NCI-H345 (cell line): ENCODE measurements around the gene SUPT3H.
"Not testable (repeated sequence)": the region's sequence is repeated elsewhere in the genome, so short reads cannot be mapped to it uniquely, and the experiment has no call there.

Source experiments
- DNase-seq: peaks from one replicate; lab custom pipeline; 2025; lab: John Stamatoyannopoulos, UW

SUPT3H gene

GRCh38 chr6:45255434-45255833 is 122.3 kb downstream of the SUPT3H start:
- no peak for DNase-seq

DNA sequence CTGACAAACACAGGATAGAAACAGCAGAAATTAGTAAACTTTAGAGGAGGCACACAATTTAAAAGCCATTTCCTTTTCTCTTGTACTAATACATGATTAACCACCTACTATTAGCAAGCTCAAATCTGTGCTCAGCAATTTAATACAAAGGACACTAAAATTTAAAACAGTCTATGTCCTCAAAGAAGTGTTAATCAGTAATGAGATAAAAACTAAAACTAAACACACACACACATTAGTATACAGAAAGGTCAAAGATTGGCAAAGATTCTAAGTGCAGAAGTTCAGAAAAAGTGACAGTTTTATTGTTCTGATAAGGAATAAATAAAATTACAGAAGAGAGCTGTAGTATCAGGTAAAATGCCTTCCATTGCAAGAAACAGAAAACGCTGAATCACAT is 123.5 kb downstream of the SUPT3H start:
- DNase-seq = no peak

GRCh38 chr6:45253453-45253852 is 124.3 kb downstream of the SUPT3H start:
- DNase-seq = no peak

- no peak for DNase-seq
Measured at GRCh38 chr6:45231660-45232059, 146.1 kb downstream of the SUPT3H start.

GRCh38 chr6:45229416-45229815 is 148.3 kb downstream of the SUPT3H start:
- DNase-seq = no peak

DNA sequence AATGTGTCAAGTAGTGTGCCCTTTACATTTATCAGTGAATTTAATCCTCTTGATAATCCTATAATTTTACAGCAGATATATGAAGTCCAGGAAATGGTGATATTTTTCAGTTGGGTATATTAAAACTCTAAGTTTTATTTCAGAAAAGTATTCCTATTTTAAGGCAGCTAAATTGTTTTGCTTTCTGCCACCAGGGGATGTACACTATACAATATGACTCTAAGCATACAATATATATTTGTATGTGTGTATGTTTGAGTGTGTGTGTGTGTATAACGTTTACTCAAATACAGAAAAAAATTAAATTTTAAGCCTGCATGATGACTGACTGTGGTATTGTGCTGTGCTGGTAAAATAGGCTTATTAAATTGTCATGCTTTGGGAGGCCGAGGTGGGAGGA is 151.7 kb downstream of the SUPT3H start:
- DNase-seq = no peak

DNA sequence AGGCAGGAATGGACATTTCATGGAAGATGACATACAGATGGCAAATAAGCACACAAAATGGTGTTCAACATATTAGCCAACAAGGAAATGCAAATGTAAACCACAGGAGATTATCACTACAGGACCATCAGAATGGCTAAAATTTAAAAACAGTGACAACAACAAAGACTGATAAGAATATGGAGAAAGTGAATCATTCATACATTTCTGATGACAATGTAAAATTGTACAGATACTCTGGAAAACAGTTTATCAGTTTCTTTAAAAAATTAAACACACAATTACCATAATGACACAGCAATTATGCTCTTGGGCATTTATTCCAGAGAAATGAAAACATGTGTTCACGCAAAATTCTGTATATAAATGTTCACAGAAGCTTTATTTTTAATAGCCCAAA is 155.4 kb downstream of the SUPT3H start:
- DNase-seq = no peak

DNA sequence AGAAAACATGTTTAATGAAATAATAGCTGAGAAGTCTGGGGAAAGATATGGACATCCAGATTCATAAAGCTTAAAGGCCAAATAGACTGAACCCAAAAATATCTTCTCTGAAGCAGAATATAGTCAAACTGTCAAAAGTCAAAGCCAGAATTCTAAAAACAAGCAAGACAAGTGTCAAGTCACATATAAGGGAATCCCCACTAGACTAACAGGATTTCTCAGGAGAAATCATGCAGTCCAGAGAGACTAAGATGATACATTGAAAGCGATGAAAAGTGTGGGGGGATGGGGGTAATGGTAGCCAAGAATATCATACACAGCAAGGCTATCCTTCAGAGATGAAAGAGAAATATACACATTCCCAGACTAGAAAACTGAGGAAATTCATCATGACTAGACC is 162.0 kb downstream of the SUPT3H start:
- no peak for DNase-seq

DNA sequence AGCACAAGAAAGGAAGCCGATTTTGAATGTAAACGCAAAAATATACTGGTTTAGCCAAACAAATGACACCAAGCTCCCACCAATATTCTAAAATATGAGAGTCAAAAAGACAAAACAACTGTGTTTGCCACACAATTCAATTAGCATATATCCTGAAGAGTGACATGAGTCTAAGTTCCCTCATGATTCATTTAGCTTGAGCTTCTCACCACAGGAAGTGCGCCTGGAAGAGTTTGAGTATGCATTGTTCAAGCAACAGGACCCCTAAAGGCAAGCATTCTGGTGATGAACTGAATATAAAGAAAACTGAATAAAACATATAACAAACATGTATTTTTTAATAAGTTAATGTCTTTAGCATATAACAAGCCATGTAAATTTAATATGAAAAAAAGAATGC is 164.8 kb downstream of the SUPT3H start:
- no peak for DNase-seq

DNA sequence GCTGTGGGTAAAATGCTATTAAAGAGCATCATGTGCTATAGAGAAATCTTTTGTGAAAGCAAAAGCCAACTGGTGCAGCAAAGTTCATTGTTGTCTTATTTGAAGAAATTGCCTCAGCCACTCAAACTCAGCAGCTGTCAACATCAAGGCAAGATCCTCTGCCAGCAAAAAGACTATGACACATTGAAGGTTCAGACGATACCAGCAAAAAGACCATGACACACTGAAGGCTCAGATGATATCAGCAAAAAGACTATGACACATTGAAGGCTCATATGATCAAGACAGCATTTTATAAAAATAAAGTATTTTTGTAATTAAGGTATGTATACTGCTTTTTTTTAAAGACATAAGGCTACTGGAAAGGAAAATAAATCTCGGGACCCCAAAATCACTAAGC is 168.0 kb downstream of the SUPT3H start:
- DNase-seq = no peak

DNA sequence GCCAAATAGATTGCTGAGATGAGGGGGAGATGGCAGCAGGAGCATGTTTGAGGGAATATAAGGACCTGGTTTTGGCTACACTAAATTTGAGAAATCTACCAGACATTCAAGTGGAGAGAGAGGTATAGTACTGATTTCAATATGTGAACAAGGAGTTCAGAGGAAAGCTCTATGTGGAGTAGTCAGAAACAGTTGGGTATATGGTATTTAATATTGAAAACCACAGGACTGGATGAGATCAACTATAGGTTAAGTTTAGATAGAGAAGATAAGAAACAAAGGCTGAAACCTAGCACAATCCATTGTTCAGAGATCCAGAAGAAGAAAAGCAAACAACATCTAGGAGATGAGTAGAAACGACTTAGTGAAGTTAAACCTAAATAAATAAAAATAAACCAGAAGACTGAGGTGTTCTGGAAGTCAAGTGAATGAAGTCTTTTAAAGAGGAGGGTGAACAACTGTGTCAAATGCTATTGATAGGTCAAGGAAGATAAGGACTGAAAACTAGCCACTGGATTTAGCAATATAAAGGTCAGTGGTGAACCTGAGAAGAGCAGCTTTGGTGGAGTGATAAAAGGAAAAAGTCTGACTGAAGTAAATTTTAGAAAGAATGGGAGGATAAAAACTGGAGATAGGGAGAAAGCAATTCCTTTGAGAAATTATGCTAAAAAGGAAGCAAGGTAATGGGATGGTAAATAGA is 170.8 kb downstream of the SUPT3H start:
- no peak for DNase-seq

GRCh38 chr6:45201484-45201883 is 176.2 kb downstream of the SUPT3H start:
- DNase-seq = no peak

- no peak for DNase-seq
Measured at GRCh38 chr6:45200510-45200909, 177.2 kb downstream of the SUPT3H start.

DNA sequence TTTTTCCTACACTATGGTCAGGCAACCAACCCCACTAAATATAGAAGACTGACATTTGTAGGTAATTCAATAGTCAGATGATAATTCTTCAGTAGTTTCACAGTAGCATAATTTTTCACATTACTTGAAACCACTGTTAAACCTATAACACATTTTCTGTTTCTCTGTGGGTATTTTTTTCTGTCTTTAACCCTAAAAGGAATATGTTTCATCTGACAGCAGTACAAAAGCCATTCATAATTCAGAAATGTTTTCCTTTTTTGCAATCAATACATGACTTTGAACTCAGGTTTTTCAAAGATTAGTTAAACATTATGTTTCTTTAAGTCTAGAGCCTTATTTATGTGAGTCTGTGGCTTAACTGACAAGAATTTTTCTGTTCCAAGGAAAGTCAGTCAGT is 178.2 kb downstream of the SUPT3H start:
- DNase-seq = no peak

GRCh38 chr6:45196121-45196520 is 181.6 kb downstream of the SUPT3H start:
- DNase-seq = no peak

GRCh38 chr6:45195137-45195536 is 182.6 kb downstream of the SUPT3H start:
- DNase-seq = no peak

DNA sequence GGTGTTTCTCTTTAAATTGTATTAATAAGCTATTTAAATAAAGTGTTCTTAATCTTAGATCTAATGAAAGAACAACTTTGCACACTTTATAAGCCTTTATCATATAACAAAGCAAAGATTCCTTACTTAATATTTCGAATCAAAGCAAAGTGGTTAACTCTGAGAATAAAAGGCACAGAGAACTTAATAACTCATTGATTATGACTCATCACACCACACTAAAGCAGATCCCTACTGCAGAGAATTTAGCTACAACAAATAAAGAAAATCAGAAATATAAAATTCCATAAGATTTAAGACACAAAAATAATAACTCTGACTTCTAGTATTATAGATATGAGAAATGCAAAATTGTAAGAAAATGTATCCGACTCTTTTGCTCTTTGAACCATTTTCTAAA is 185.2 kb downstream of the SUPT3H start:
- no peak for DNase-seq

- no peak for DNase-seq
Measured at GRCh38 chr6:45191414-45191813, 186.3 kb downstream of the SUPT3H start.

- no peak for DNase-seq
Measured at GRCh38 chr6:45187836-45188235, 189.9 kb downstream of the SUPT3H start.

DNA sequence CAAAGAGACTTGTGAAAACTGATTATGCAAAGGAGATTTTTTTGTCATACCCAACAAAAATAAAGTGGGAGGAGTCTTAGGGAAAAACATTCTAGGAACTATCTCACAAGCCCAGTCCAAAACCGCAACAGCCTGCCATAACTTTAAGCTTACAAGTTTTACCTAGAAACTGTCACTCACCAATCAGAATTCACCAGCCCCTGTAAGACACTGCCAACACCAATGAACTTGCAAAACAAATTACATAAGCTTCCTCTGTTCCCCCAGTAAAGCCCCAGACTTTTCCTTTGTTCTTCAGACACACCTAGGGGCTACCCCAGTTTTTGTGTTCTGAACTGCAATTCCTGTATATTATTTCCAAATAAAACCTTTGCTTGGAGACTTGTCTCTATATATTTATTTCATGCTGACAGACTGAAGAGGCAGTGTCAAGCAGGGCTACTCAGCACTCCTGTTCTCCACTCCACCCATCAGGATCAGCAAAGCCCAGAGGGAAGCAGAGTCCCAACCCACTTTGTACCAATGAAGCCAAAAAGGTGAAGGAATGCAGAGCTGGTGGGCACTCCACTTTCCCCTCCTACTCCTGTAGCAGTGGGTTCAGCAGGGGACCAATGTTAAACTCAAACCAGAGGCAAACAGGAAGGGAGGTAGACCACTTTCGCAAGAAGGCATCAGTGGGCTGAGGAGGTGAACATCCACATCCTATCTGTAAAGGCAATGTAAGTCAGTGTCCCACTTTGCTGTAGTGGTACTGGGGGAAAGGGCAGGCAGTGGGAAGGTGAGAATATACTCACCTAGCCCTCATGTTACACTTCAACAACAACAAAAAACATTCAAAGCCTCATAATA is 192.1 kb downstream of the SUPT3H start:
- no peak for DNase-seq

DNA sequence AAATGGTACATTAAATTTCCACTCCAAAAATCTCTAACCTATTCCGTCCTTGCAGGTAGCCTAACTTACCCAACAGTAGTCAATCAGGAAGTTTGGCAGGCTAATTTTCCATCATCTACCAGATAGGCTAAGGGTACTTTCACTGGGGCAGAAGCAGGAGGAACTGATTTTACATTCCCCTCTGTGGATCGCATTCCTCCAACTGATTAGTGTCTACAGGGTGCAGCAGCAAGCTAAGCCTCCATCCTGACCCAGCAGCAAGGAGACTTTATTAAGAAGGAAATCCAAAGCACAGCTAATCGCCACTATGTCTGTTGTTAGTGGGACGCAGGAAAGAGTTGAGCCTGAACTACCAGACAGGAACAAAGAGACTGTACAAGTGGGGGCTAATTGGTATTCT is 192.8 kb downstream of the SUPT3H start:
- no peak for DNase-seq

DNA sequence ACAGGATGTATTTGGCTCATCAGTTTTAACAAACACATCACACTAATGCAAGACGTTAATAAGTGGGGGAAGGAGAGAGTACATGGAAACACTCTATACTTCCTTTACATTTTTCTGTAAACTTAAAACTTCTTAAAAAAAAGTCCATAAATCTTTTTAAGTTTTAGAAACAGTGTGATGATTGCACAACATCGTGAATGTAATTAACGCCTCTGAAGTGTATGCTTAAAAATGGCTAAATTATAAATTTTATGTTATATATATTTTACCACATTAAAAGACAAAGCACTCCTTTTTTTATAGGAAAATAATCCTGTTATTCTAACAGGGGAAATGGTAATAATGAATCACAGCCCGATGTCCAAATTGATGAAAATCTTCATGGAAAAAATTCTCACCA is 193.7 kb downstream of the SUPT3H start:
- no peak for DNase-seq

- DNase-seq = not testable (repeated sequence)
Measured at GRCh38 chr6:45176373-45176772, 201.4 kb downstream of the SUPT3H start.

DNA sequence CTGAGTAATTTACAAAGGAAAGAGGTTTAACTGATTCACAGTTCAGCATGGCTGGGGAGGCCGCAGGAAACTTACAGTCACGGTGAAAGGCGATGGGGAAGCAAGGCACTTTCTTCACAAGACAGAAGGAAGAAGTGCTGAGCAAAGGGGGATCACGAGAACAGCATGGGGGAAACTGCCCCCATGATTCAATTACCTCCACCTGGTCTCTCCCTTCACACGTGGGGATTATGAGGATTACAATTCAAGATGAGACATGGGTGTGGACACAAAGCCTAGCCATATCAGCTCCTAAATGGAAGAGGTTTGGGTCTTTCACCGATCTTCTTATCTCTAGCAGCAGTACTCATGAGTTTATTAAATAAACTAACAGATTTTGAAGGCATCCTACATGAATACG is 202.5 kb downstream of the SUPT3H start:
- no peak for DNase-seq
